GM21515 (cell line): ENCODE results near the gene TTC38.
"Not testable (repeated sequence)": the region's sequence is repeated elsewhere in the genome, so short reads cannot be mapped to it uniquely, and the experiment has no call there.

Experiments
- ATAC-seq: cut with Tn5 transposase; IDR thresholded peaks from one replicate; pipeline ENCODE4 v1.9.1; 2021; ENCODE audit not compliant: unreplicated experiment

Gene TTC38

GRCh38 chr22:46245511-46245910, 22.3 kb upstream of the TTC38 start:
- no peak for ATAC-seq

- ATAC-seq = no peak
Measured at GRCh38 chr22:46246178-46246577, 21.6 kb upstream of the TTC38 start.

- no peak for ATAC-seq
Measured at GRCh38 chr22:46247443-46247975, 20.3 kb upstream of the TTC38 start.

- ATAC-seq = peak; percentile 74
Measured at GRCh38 chr22:46250035-46250782, 17.6 kb upstream of the TTC38 start, which contains the start of gene CDPF1. TSS of gene CDPF1 (minus strand) at chr22:46250293. CDS start at chr22:46248284, 2,009 bp downstream.

GRCh38 chr22:46250783-46251125, 17.1 kb upstream of the TTC38 start:
- no peak for ATAC-seq

GRCh38 chr22:46251266-46251665, 16.5 kb upstream of the TTC38 start:
- no peak for ATAC-seq

GRCh38 chr22:46251816-46252380, 15.9 kb upstream of the TTC38 start:
- no peak for ATAC-seq

- ATAC-seq = no peak
Measured at GRCh38 chr22:46256358-46256958, 11.3 kb upstream of the TTC38 start.

- ATAC-seq = no peak
Measured at GRCh38 chr22:46259374-46259773, 8.4 kb upstream of the TTC38 start.

GRCh38 chr22:46260038-46260437, 7.8 kb upstream of the TTC38 start:
- no peak for ATAC-seq

- ATAC-seq = no peak
Measured at GRCh38 chr22:46262449-46263215, 5.2 kb upstream of the TTC38 start.

- ATAC-seq = no peak
Measured at GRCh38 chr22:46263216-46263590, 4.6 kb upstream of the TTC38 start, which contains the start of gene PKDREJ. TSS of gene PKDREJ (minus strand) at chr22:46263343. CDS start at chr22:46263322, 21 bp downstream.

GRCh38 chr22:46264520-46264919, 3.3 kb upstream of the TTC38 start:
- ATAC-seq = not testable (repeated sequence)

GRCh38 chr22:46265627-46266026, 2.2 kb upstream of the TTC38 start:
- not testable (repeated sequence) for ATAC-seq

- ATAC-seq = no peak
Measured at GRCh38 chr22:46269564-46269963, 1.8 kb downstream of the TTC38 start.

GRCh38 chr22:46272196-46272595, 4.4 kb downstream of the TTC38 start:
- no peak for ATAC-seq

- no peak for ATAC-seq
Measured at GRCh38 chr22:46272762-46273431, 5.1 kb downstream of the TTC38 start.

- no peak for ATAC-seq
Measured at GRCh38 chr22:46273432-46274148, 5.8 kb downstream of the TTC38 start.

- no peak for ATAC-seq
Measured at GRCh38 chr22:46274381-46274780, 6.6 kb downstream of the TTC38 start.
